ENCODE data around the gene TRIM32.

GRCh38 chr9:116721944-116722343 lies 34.8 kb downstream of the TRIM32 start:
- TF ChIP-seq CTCF (IDR thresholded peaks at IDR 0.05) (no peak), EP300 (IDR thresholded peaks at IDR 0.05) (no peak)

All from esophagus muscularis mucosa (tissue), 3 donors.